ENCODE data around the gene NT5M. TPM values are rescaled to one million over a fixed set of nuclear protein-coding genes. Genes with fewer than 3 reads are reported as not detected.
A peak's percentile ranks its signal among the peaks of the same experiment; 100 is the strongest.

The NT5M gene
- total and polyA plus RNA-seq, 8 donors, result 0.72 to 6.6 (median 2.8) TPM; not detected in 2

GRCh38 chr17:17303847-17304490 is 796 bp downstream of the NT5M start:
- 17 to 18% (median 18%) methylated on average over 16 to 21 of the region's 21 CpGs for WGBS, 5 donors
- Histone ChIP-seq H3K27ac (peak overlapping the region; percentile 62 to 82 (median 67)), H3K36me3 (no peaks in the 10 kb centered on the region), H3K27me3 (no peaks in the 10 kb centered on the region), H3K4me1 (peaks cover 9 to 38% (median 21%) of the 10 kb centered on the region in 4 donors), H3K4me3 (peak overlapping the region; percentile 57 to 73 (median 60)), H3K9me3 (no peaks in the 10 kb centered on the region)
- TF ChIP-seq EP300 (IDR thresholded peaks at IDR 0.05), result no peak
- TF ChIP-seq POLR2A (IDR thresholded peaks at IDR 0.05), result no peak
- TF ChIP-seq POLR2AphosphoS5 (IDR thresholded peaks at IDR 0.05), result no peak
- TF ChIP-seq, protein P1, sequence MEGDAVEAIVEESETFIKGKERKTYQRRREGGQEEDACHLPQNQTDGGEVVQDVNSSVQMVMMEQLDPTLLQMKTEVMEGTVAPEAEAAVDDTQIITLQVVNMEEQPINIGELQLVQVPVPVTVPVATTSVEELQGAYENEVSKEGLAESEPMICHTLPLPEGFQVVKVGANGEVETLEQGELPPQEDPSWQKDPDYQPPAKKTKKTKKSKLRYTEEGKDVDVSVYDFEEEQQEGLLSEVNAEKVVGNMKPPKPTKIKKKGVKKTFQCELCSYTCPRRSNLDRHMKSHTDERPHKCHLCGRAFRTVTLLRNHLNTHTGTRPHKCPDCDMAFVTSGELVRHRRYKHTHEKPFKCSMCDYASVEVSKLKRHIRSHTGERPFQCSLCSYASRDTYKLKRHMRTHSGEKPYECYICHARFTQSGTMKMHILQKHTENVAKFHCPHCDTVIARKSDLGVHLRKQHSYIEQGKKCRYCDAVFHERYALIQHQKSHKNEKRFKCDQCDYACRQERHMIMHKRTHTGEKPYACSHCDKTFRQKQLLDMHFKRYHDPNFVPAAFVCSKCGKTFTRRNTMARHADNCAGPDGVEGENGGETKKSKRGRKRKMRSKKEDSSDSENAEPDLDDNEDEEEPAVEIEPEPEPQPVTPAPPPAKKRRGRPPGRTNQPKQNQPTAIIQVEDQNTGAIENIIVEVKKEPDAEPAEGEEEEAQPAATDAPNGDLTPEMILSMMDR (IDR thresholded peaks at IDR 0.05), result no peak
- intact Hi-C loops (cut with DNase I; ENCODE audit: low total_unique reads), result loop anchor here (10.0 kb wide), 1 partner anchor 299 kb away; no protein-coding TSS in a partner anchor
- DNase-seq, result no peak

DNA sequence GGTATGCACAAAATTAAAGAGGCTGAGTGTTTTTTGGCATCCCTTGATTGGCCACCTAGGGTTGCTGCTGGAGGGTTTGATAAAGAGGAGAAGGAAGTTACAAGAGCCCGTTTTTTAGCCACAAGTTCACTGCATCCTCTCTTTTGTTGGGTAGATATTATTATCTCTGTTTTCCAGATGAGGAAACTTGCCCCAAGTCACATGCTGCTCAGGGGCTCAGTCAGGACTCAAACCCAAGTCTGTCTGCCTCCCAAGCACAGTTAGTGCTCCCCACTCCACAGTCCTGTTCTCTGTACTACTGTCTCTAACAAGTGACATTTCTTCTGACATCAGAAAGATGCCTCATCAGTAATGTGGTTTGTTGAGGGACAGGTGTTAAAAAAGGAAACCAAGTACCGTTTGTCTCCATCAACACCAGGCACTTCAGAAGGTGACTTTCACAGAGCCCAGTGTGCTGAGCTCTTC is 1.4 kb downstream of the NT5M start:
- peak in 1 of 2 donors; percentile 24 for DNase-seq
- H3K36me3 ChIP-seq, result no peaks in the 10 kb centered on the region
- H3K4me1 ChIP-seq, result peaks cover 9 to 38% (median 21%) of the 10 kb centered on the region in 4 donors
- TF ChIP-seq POLR2AphosphoS5 (IDR thresholded peaks at IDR 0.05) (no peak), EP300 (IDR thresholded peaks at IDR 0.05) (no peak), POLR2A (IDR thresholded peaks at IDR 0.05) (no peak)
- TF ChIP-seq, protein P1 (IDR thresholded peaks at IDR 0.05), result no peak
- no peaks in the 10 kb centered on the region for H3K9me3 ChIP-seq
- WGBS, 5 donors, result 53 to 61% (median 57%) methylated on average over 2 of the region's 2 CpGs
- peak overlapping the region in 2 of 5 donors; percentile 62 to 82 for H3K27ac ChIP-seq
- no peak overlapping the region for H3K4me3 ChIP-seq
- intact Hi-C loops (cut with DNase I; ENCODE audit: low total_unique reads), result loop anchor here (10.0 kb wide), 1 partner anchor 300 kb away; no protein-coding TSS in a partner anchor
- no peaks in the 10 kb centered on the region for H3K27me3 ChIP-seq

DNA sequence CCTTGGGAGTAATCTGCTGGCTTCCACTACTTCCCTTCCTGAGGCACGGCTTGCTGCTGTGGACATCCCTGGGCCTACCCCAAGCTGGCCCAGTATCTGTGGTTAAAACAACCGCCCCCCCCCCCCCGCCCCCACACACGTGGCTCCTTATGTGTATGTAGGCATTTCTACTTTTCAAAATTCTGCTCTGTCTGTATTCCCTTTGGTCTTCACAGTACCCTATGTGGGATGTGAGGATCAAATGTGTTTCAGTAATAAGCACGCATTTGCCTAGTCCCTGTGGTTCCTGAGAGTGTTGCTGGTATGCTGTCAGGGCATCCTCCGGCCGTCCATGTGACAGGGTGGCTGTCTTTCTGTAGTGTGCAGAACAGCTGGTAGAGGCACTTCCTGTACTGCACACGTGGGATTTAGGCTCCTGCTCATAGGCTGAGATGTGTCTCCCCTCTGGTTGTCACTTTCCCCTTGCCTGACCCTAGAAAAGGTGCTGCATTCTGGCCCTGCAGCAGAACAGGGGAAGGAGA is 2.2 kb downstream of the NT5M start:
- Histone ChIP-seq H3K36me3 (no peaks in the 10 kb centered on the region), H3K4me3 (no peak overlapping the region), H3K4me1 (peaks cover 8 to 36% (median 20%) of the 10 kb centered on the region in 4 donors), H3K9me3 (no peaks in the 10 kb centered on the region), H3K27me3 (no peaks in the 10 kb centered on the region), H3K27ac (peak overlapping the region in 2 of 5 donors; percentile 62 to 82)
- intact Hi-C loops (cut with DNase I; ENCODE audit: low total_unique reads), result loop anchor here (10.0 kb wide), 1 partner anchor 301 kb away; no protein-coding TSS in a partner anchor
- WGBS, 5 donors, result 39 to 65% (median 55%) methylated on average over 7 to 8 of the region's 8 CpGs
- peak in 1 of 2 donors; percentile 64 for DNase-seq
- TF ChIP-seq, protein P1 (IDR thresholded peaks at IDR 0.05), result no peak
- TF ChIP-seq EP300 (IDR thresholded peaks at IDR 0.05), result no peak
- no peak for TF ChIP-seq POLR2AphosphoS5 (IDR thresholded peaks at IDR 0.05)
- TF ChIP-seq POLR2A (IDR thresholded peaks at IDR 0.05), result no peak

GRCh38 chr17:17309356-17309755 is 6.2 kb downstream of the NT5M start:
- intact Hi-C loops (cut with DNase I; ENCODE audit: low total_unique reads), result loop anchor here (10.0 kb wide), 1 partner anchor 305 kb away; no protein-coding TSS in a partner anchor
- H3K4me1 ChIP-seq, result peaks cover 0 to 9% (median under 1%) of the 10 kb centered on the region in 4 donors
- DNase-seq, result no peak
- H3K36me3 ChIP-seq, result peaks cover 0 to 14% (median 0%) of the 10 kb centered on the region in 4 donors
- 94 to 100% (median 96%) methylated on average over 1 of the region's 1 CpG for WGBS, 5 donors
- no peak for TF ChIP-seq POLR2AphosphoS5 (IDR thresholded peaks at IDR 0.05)
- no peak for TF ChIP-seq EP300 (IDR thresholded peaks at IDR 0.05)
- TF ChIP-seq, protein P1 (IDR thresholded peaks at IDR 0.05), result no peak
- TF ChIP-seq POLR2A (IDR thresholded peaks at IDR 0.05), result no peak
- H3K27ac ChIP-seq, result no peak overlapping the region
- H3K9me3 ChIP-seq, result no peaks in the 10 kb centered on the region
- no peaks in the 10 kb centered on the region for H3K27me3 ChIP-seq
- no peak overlapping the region for H3K4me3 ChIP-seq
